ENCODE results near the gene KRT33B.

The KRT33B gene

DNA sequence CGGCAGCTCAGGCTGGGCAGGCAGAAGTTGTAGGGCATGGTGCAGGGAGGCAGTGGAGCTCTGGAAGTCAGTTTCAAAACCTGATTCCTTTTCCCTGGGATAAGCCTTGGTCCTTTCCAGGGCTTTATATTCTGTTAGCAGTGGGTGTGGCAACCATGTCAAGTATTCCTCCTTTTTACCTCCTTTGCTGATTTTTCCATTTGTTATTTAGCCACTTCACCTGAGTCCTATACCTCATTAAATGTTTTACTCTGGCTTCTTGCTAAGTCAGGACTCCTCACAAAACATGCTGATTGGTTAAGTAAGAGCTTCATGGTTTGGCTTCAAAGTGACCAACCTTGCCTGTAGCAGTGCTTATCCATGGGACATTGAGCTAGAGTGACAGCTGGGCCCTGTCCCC, at the start of gene KRT33B:
Gene KRT33B (minus strand): TSS at position 101 of the 400 bp plus-strand sequence. CDS start 63 bp downstream, at position 38.
- H3K4me2 ChIP-seq (ENCODE audit: low read length) = no peak within 1 kb of the TSS
- H3K79me2 ChIP-seq (ENCODE audit: low read length) = no peaks in the 10 kb centered on the region
- no peak within 1 kb of the TSS for H3K9ac ChIP-seq (ENCODE audit: low read length)
- H2AFZ ChIP-seq (ENCODE audit: low read depth, low read length) = no peak within 1 kb of the TSS
- peaks cover 34% of the 10 kb centered on the region for H3K27me3 ChIP-seq (ENCODE audit: low read depth, low read length)
- H3K9me3 ChIP-seq (ENCODE audit: insufficient read depth, low read length) = no peaks in the 10 kb centered on the region
- H3K4me3 ChIP-seq (ENCODE audit: low read length) = no peak within 1 kb of the TSS
- no peaks in the 10 kb centered on the region for H4K20me1 ChIP-seq (ENCODE audit: insufficient read depth, low read length)
- H3K36me3 ChIP-seq (replicated peaks; ENCODE audit: low read depth, low read length) = no peaks in the 10 kb centered on the region
- H3K4me1 ChIP-seq (ENCODE audit: low read length) = no peaks in the 10 kb centered on the region
- no peak within 1 kb of the TSS for H3K27ac ChIP-seq (ENCODE audit: low read length)
- TF ChIP-seq EZH2phosphoT487 (IDR thresholded peaks at IDR 0.05; ENCODE audit: low read depth) = no peak
- TF ChIP-seq, protein P1, sequence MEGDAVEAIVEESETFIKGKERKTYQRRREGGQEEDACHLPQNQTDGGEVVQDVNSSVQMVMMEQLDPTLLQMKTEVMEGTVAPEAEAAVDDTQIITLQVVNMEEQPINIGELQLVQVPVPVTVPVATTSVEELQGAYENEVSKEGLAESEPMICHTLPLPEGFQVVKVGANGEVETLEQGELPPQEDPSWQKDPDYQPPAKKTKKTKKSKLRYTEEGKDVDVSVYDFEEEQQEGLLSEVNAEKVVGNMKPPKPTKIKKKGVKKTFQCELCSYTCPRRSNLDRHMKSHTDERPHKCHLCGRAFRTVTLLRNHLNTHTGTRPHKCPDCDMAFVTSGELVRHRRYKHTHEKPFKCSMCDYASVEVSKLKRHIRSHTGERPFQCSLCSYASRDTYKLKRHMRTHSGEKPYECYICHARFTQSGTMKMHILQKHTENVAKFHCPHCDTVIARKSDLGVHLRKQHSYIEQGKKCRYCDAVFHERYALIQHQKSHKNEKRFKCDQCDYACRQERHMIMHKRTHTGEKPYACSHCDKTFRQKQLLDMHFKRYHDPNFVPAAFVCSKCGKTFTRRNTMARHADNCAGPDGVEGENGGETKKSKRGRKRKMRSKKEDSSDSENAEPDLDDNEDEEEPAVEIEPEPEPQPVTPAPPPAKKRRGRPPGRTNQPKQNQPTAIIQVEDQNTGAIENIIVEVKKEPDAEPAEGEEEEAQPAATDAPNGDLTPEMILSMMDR (IDR thresholded peaks at IDR 0.05; ENCODE audit: low read depth, low read length) = no peak

DNA sequence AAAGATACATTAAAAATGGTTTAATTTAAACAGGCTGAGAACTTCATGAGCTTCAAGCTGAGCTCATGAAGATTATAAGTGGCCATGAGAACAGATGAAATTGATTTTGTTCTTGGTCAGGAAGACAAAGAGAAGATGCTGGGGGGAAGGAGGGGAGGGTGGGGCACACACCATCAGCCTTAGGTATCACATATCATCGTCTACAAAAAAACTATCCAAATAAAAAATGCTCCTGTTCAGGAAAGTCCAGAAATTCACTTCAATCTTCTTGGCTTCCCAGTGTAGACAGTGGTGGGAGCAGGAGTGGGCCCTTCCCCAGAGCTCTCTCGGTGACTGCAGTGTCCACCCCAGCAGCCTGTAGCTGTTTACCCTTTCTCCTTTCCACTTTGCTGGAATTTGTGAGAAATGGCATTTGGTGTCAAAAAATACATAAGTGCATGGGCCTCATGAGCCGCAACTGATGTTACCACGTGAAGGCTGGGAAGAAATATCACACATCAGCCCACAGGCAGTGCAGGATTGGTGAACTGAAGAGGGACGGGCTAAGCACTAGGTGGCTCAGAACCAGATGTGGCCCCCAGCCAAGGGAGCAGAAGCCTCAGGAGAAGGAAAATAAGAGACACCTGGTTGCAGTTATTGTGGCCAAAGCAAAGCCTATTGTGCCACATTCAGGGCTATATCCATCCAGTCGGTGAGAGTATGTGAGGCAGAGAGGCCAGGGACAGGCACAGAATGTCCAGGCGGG, 48.7 kb upstream of the KRT33B start:
- no peaks in the 10 kb centered on the region for H3K36me3 ChIP-seq (replicated peaks; ENCODE audit: low read depth, low read length)
- H3K9me3 ChIP-seq (ENCODE audit: insufficient read depth, low read length) = no peaks in the 10 kb centered on the region
- peaks cover 12% of the 10 kb centered on the region for H3K27me3 ChIP-seq (ENCODE audit: low read depth, low read length)
- no peak overlapping the region for H3K9ac ChIP-seq (ENCODE audit: low read length)
- no peaks in the 10 kb centered on the region for H3K79me2 ChIP-seq (ENCODE audit: low read length)
- H2AFZ ChIP-seq (ENCODE audit: low read depth, low read length) = no peak overlapping the region
- no peak overlapping the region for H3K4me2 ChIP-seq (ENCODE audit: low read length)
- no peaks in the 10 kb centered on the region for H4K20me1 ChIP-seq (ENCODE audit: insufficient read depth, low read length)
- TF ChIP-seq, protein P1 (IDR thresholded peaks at IDR 0.05; ENCODE audit: low read depth, low read length) = no peak
- no peak overlapping the region for H3K27ac ChIP-seq (ENCODE audit: low read length)
- no peak overlapping the region for H3K4me3 ChIP-seq (ENCODE audit: low read length)
- no peaks in the 10 kb centered on the region for H3K4me1 ChIP-seq (ENCODE audit: low read length)

DNA sequence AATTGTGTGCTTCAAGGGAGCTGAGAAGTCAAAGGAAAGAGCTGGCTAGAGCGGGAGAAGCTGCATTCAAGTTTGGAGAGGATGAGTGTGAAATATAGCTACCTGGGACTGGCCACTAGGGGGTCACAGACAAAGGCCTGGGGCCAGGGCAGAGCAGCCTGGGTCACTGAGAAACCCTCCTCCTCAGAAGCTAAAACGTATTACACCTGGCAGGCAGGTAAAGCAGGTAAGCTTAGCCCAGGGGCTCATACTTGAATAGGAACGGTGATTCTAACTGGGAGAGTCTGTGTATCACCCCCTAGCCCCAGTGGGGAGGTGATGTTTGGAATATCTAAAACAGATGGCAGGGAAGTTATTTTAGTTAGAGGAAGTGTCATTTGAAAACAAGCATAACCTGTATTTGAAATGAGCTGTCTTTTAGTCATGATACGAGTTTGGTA, 48.0 kb upstream of the KRT33B start:
- no peak overlapping the region for H3K27ac ChIP-seq (ENCODE audit: low read length)
- H3K9ac ChIP-seq (ENCODE audit: low read length) = no peak overlapping the region
- H3K9me3 ChIP-seq (ENCODE audit: insufficient read depth, low read length) = no peaks in the 10 kb centered on the region
- no peaks in the 10 kb centered on the region for H3K4me1 ChIP-seq (ENCODE audit: low read length)
- no peaks in the 10 kb centered on the region for H3K79me2 ChIP-seq (ENCODE audit: low read length)
- no peak overlapping the region for H2AFZ ChIP-seq (ENCODE audit: low read depth, low read length)
- no peak for TF ChIP-seq EZH2phosphoT487 (IDR thresholded peaks at IDR 0.05; ENCODE audit: low read depth)
- TF ChIP-seq, protein P1 (IDR thresholded peaks at IDR 0.05; ENCODE audit: low read depth, low read length) = peak; percentile 43
- H3K27me3 ChIP-seq (ENCODE audit: low read depth, low read length) = peaks cover 15% of the 10 kb centered on the region
- no peaks in the 10 kb centered on the region for H4K20me1 ChIP-seq (ENCODE audit: insufficient read depth, low read length)
- H3K4me2 ChIP-seq (ENCODE audit: low read length) = no peak overlapping the region
- no peaks in the 10 kb centered on the region for H3K36me3 ChIP-seq (replicated peaks; ENCODE audit: low read depth, low read length)
- H3K4me3 ChIP-seq (ENCODE audit: low read length) = no peak overlapping the region

DNA sequence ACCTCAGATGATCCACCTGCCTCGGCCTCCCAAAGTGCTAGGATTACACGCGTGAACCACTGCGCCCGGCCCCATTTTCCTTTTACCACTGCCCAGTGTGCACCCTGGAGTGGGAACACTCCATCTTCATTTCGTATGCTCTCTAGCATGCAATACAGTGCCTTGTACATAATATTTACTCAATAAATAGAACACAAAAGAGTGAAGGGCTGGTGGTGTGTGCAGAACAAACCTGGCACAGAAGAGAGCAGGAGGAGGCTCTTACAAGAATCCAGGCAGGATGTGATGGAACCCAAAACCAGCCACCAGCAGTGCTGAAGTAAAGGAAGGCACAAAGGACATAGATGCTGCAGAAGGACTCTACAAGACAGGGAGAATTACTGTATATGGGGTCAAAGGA, 47.5 kb upstream of the KRT33B start:
- Histone ChIP-seq H3K79me2 (ENCODE audit: low read length) (no peaks in the 10 kb centered on the region), H3K27ac (ENCODE audit: low read length) (no peak overlapping the region), H3K9ac (ENCODE audit: low read length) (no peak overlapping the region), H3K36me3 (replicated peaks; ENCODE audit: low read depth, low read length) (no peaks in the 10 kb centered on the region), H3K9me3 (ENCODE audit: insufficient read depth, low read length) (no peaks in the 10 kb centered on the region), H2AFZ (ENCODE audit: low read depth, low read length) (no peak overlapping the region), H3K4me3 (ENCODE audit: low read length) (no peak overlapping the region), H3K27me3 (ENCODE audit: low read depth, low read length) (peaks cover 15% of the 10 kb centered on the region), H3K4me2 (ENCODE audit: low read length) (no peak overlapping the region), H4K20me1 (ENCODE audit: insufficient read depth, low read length) (no peaks in the 10 kb centered on the region), H3K4me1 (ENCODE audit: low read length) (no peaks in the 10 kb centered on the region)
- TF ChIP-seq, protein P1 (IDR thresholded peaks at IDR 0.05; ENCODE audit: low read depth, low read length) = no peak
- TF ChIP-seq EZH2phosphoT487 (IDR thresholded peaks at IDR 0.05; ENCODE audit: low read depth) = no peak
